Right cardiac atrium (tissue), 5 donors: Measurements from ENCODE around the gene NOP10. TPM values are rescaled to one million over a fixed set of nuclear protein-coding genes. Genes with fewer than 3 reads are reported as not detected.

Source experiments
- ATAC-seq, 2 donors: fragments of 200-7000 bp; cut with Tn5 transposase; one replicate each; pipeline versions ENCODE4 v1.8.0 to v1.9.1; 2020; ENCODE audit warnings: moderate library complexity in 2 of 2, mild to moderate bottlenecking in 1 of 2
- DNase-seq, 3 donors: peaks; one replicate each; pipeline ENCODE4 v3.0.0-alpha.2; 2020
- H3K27ac ChIP-seq: one replicate; pipeline ENCODE4 v1.5.1; 2013; ENCODE audit warnings: mild to moderate bottlenecking, low read length, control low read depth, moderate library complexity
- H3K27me3 ChIP-seq: one replicate; pipeline ENCODE4 v1.6.1; 2013; ENCODE audit not compliant: control insufficient read depth, insufficient read depth
- H3K4me1 ChIP-seq: one replicate; pipeline ENCODE4 v1.6.1; 2013; ENCODE audit warnings: low read length; ENCODE audit not compliant: control insufficient read depth, insufficient read depth
- H3K4me3 ChIP-seq: one replicate; pipeline ENCODE4 v1.5.1; 2013; ENCODE audit warnings: low read length, control low read depth
- H3K9me3 ChIP-seq: one replicate; pipeline ENCODE4 v1.6.1; 2013; ENCODE audit warnings: low read length; ENCODE audit not compliant: control insufficient read depth
- WGBS: extraction: QIAGEN DNeasy Blood & Tissue Kit; methylation state at CpG from one replicate; pipeline ENCODE4 v1.1.7; 2013; 5-methylcytosine and 5-hydroxymethylcytosine counted together
- intact Hi-C, 4 donors: fragments of 100-400 bp; cut with DNase I; formaldehyde crosslinking; loops; one replicate each; pipeline versions ENCODE4 v1.11.0 to v1.14.0; 2022 to 2023
- polyA plus RNA-seq: library from polyadenylated mRNA; stranded (reverse); fragments of 200-250 nt; gene quantifications from one replicate; pipeline ENCODE4 v1.2.3, GENCODE V29; 2013
- total RNA-seq, 4 donors: library from RNA; stranded (reverse); fragmentation: NEBNext Ultra II Directional; extraction: Animal tissue kit (Norgen Biotek cat#: 25700); gene quantifications; one replicate each; pipeline ENCODE4 v1.2.1, GENCODE V29; 2021
- donor health status: healthy with polysubstance abuse.
- donor health status: DM: no; HTN: yes; CAD: no.
- donor health status: DM: no; HTN: no; CAD: no.
- donor health status: DM: no; HTN: yes; CAD: no; lungs with severe emphysema.
- donor health status: DM: yes; HTN: yes; CAD: no.

NOP10 gene
- total and polyA plus RNA-seq, 5 donors, result 87.2 to 206 (median 109) TPM

DNA sequence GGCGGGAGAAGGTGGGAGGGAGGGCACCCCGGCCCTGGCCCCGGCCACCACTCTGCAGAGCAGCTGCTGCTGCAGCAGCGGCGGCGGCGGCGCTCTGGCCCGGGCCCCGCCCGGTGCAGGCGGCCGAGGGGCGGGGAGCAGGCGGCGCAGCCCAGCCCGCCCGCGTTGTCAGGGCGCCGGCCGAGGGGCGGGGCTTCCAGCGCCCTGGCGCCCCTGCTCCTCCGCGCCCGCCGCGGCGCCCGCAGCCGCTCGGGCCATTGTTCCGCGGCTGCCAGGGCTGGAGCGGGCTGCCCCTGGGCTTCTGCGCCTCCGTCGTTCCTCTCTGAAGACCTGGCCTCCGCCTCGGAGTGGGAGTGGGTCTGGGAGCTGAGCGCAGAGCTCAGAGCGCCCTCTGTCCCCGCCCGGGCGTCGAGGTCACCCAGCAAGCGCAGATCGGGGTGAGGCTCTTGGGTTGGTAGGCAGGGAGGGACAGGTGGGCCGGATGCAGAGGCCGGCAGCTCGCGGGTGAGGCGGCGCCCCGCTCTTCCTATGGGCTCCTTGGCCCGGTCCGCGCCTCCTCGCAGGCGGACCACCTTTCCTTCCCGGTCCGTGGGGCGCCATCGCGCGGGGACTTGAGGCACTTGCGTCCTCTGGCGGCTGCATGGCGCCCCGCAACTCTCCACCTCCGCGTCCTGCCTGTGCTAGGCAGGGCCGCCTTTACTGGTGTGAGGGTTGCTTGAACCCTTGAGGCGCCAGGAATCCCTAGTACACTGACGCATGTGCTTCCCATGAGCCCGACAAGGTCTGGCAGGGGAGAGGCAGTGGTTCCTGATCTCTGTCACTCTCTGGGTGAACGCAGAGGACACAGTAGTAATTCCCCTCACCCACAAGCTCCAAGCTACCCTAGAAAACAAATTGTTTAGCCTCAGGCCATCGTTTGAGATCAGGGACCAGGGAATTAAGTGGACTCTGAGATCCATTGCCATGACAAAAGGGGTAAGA is 24.5 kb upstream of the NOP10 start, which contains the start of gene LPCAT4:
Gene LPCAT4, minus strand, starts transcription at position 96 of the 981 bp plus-strand sequence. CDS start 96 bp downstream, outside the sequence.
- Histone ChIP-seq H3K9me3 (no peaks in the 10 kb centered on the region), H3K27me3 (no peaks in the 10 kb centered on the region), H3K27ac (peak within 1 kb of the TSS; percentile 88), H3K4me3 (peak within 1 kb of the TSS; percentile 54), H3K4me1 (peaks cover 3% of the 10 kb centered on the region)
- ATAC-seq (peak; percentile 93 to 96), DNase-seq (peak; percentile 91 to 96 (median 95))
- intact Hi-C loops, result loop anchor here in 2 of 4 donors (5.0 to 10.0 kb wide), 2 partner anchors 123 to 125 kb away; no protein-coding TSS in a partner anchor
- WGBS, result under 1% methylated on average over 80 of the region's 80 CpGs

DNA sequence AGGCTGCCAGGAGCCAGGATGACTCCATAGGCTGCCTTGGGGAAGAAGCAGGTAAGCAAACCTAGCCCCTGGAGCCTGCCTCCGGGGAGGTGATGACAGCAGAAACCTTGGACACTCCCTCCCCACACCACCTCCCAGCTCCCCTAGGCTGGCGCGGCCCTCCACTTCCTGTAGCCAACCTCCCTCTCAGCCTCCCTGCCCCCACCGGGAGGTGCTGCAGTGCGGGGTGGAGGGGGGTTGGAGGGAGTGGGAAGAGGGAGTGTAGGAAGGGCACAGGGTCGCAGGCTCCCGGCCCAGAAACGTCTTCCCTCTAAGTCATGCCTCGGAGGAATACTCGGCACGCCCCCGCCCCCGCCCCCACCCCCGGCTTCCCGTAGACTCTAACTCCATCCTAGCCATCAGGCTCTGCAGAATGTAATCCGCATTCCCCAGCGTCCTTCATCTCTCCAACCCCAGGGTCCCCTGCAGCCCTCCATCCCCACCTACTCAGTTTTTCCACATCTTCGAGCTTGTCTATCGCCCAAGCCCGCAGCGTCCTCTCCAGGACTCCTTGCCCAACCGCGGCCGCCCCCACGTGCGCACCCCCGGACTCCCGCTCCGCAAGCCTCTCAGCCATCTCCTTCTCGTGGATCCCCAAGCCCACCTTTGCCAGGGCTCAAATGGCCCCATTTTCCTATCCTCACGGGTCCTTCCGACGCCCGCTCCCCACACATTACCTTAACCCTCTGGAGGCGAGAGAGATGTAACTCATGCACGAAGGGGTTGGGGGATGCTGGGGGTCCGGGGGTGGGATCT is 23.5 kb upstream of the NOP10 start:
- peak; percentile 74 to 89 (median 89) for DNase-seq
- H3K9me3 ChIP-seq, result no peaks in the 10 kb centered on the region
- H3K4me3 ChIP-seq, result peak overlapping the region; percentile 54
- H3K27ac ChIP-seq, result peak overlapping the region; percentile 43
- under 1% methylated on average over 37 of the region's 37 CpGs for whole genome bisulfite sequencing
- H3K4me1 ChIP-seq, result peaks cover 3% of the 10 kb centered on the region
- no peaks in the 10 kb centered on the region for H3K27me3 ChIP-seq
- peak; percentile 67 to 72 for ATAC-seq
- intact Hi-C loops, result loop anchor here in 2 of 4 donors (5.0 to 10.0 kb wide), 2 partner anchors 122 to 124 kb away; no protein-coding TSS in a partner anchor

DNA sequence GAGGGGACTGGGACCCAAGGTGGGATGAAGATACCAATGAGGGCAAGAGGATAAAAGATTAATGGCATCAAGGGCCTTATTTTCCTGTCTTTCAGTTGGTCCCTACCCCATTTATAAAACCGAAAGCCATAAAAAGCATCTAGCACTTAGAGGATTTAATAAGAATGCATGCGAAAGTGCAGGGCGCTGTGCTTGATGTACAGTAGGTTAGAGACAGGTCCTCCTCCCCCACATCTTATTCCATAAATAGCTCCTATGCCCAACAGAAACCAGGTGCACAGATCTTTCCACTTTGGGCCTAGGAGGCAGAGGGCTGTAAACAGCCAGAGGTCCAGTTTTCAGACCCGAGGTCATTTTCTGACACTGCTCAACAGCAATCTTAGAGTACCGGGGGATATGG is 22.9 kb upstream of the NOP10 start:
- ATAC-seq (no peak), DNase-seq (no peak)
- 32% methylated on average over 5 of the region's 5 CpGs for WGBS
- H3K27me3 ChIP-seq, result no peaks in the 10 kb centered on the region
- no peaks in the 10 kb centered on the region for H3K9me3 ChIP-seq
- peaks cover 3% of the 10 kb centered on the region for H3K4me1 ChIP-seq
- peak overlapping the region; percentile 43 for H3K27ac ChIP-seq
- H3K4me3 ChIP-seq, result peak overlapping the region; percentile 54
- intact Hi-C loops, result loop anchor here in 2 of 4 donors (5.0 to 10.0 kb wide), 2 partner anchors 121 to 124 kb away; no protein-coding TSS in a partner anchor

DNA sequence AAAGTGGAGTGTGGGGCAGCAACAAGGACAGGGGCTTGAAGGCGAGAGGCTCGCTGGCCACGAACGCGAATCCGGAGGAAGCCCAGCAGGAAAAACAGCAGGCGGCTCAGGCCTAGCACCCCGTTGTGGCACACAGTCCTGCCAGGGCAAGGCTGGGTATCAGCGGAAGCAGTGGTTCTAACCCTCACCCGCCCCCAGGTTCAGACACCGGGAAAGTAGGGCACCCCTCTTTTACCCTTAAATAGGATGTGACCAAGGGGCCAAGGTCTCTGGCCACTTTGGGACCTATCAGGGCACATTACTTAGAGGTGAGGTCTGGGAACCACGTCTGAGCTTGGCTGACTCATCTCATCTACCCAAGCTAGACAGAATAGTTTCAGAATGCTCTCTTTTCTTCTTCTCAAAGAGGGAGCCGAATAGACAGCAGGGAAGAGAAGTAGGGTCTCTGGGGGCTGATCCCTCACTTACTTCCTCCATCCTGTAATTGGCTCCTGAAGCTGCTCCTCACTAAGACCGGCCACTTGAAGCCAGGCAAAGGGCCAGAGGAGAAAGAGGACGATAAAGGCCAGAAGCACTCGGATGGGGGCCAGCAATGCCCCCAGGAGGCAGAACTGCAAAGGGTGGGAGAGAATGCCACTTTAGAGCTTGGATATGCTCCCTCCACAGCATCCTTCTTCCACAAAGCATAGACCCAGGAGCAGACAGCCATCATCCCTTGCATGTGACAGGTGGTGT is 22.3 kb upstream of the NOP10 start:
- Histone ChIP-seq H3K4me3 (no peak overlapping the region), H3K4me1 (peaks cover 3% of the 10 kb centered on the region), H3K27ac (peak overlapping the region; percentile 21), H3K9me3 (no peaks in the 10 kb centered on the region), H3K27me3 (no peaks in the 10 kb centered on the region)
- intact Hi-C loops, result loop anchor here in 2 of 4 donors (5.0 to 10.0 kb wide), 2 partner anchors 120 to 123 kb away; no protein-coding TSS in a partner anchor
- 72% methylated on average over 16 of the region's 16 CpGs for WGBS
- no peak for ATAC-seq
- peak in 1 of 3 donors; percentile 68 for DNase-seq

DNA sequence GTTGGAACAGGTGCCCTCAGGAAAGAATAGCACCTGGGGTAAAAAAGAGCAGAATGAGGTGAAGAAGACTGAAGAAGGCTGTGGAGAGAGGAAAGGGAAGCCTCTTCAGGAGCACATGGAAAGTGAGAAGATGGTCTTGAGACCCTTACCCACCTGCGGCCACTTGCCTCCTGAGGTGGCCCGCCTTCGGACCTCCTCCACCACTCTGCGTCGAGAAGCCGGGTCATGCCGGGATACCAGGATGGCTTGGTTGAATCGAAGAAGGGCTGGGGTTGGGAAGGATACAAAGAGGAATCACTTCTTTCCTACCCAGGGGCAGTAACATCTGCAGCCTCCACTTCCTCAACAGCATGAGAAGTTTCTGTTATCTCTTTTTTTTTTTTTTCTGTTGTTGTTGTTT is 21.1 kb upstream of the NOP10 start:
- peaks cover 3% of the 10 kb centered on the region for H3K4me1 ChIP-seq
- ATAC-seq, result no peak
- H3K27me3 ChIP-seq, result no peaks in the 10 kb centered on the region
- H3K27ac ChIP-seq, result no peak overlapping the region
- intact Hi-C loops, result loop anchor here in 1 of 4 donors (10.0 kb wide), 1 partner anchor 119 kb away; no protein-coding TSS in a partner anchor
- no peak for DNase-seq
- WGBS, result 92% methylated on average over 8 of the region's 8 CpGs
- no peak overlapping the region for H3K4me3 ChIP-seq
- H3K9me3 ChIP-seq, result no peaks in the 10 kb centered on the region

DNA sequence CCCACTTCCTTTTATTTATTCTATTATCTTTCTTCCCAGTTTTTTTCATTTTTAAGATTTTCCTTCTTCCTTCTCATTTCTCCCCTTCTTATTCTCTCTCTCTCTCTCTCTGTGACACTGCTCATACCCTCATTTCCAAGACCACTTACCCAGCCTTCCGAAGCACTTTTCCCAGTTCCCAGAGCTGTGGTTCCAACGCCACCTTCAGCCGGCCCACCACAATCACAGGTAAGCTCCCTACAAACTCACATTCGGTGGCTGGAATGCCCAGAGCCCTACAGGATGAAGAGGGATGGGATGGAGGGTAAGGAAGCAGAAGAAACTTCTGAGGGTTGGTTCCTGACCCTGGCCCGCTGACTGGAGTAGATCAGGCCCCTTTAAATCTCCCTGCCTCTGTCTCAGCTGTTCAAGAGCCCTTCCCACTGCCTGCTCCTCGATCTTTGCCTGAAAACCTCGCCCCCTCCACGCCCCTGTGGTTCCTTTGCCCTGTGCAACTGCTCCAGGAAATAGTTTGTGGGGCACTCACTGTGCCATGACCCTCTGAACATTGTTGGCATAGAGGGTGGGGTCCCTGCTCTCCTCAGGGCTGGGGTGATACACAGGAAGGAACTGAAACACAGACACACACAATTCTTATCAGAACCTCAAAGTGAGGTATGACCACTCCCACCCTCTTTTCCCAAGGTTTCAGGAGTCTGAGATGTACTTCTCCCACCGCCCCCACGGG is 19.3 kb upstream of the NOP10 start:
- Histone ChIP-seq H3K4me1 (peaks cover 3% of the 10 kb centered on the region), H3K27ac (no peak overlapping the region), H3K4me3 (no peak overlapping the region), H3K9me3 (no peaks in the 10 kb centered on the region), H3K27me3 (no peaks in the 10 kb centered on the region)
- 80% methylated on average over 10 of the region's 10 CpGs for WGBS
- peak in 1 of 3 donors; percentile 35 for DNase-seq
- intact Hi-C loops, result loop anchor here in 1 of 4 donors (10.0 kb wide), 1 partner anchor 117 kb away; no protein-coding TSS in a partner anchor
- ATAC-seq, result peak in 1 of 2 donors; percentile 58

DNA sequence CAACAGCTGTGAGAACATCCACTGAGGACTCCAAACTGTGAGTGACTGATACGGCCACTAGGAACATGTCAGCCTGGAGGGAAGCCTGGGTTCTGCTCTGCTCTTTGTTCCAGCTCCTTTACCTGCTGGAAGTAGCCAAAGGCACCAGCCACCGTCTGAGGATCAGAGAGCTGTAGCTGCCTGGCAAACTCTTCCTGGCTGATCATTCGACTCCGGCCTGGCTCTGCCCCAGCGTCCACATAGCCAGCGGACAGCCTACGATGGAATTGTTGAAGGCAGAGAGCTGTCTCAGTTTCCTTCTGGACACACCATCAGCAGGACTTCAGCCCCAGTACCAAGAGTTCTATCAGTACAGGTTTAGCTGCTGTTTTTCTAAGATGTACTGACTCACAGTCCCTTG is 18.3 kb upstream of the NOP10 start:
- H3K27ac ChIP-seq, result no peak overlapping the region
- H3K9me3 ChIP-seq, result no peaks in the 10 kb centered on the region
- DNase-seq, result no peak
- ATAC-seq, result no peak
- intact Hi-C loops, result loop anchor here in 1 of 4 donors (10.0 kb wide), 1 partner anchor 116 kb away; no protein-coding TSS in a partner anchor
- 84% methylated on average over 7 of the region's 7 CpGs for WGBS
- H3K4me3 ChIP-seq, result no peak overlapping the region
- H3K4me1 ChIP-seq, result peaks cover 3% of the 10 kb centered on the region
- no peaks in the 10 kb centered on the region for H3K27me3 ChIP-seq

DNA sequence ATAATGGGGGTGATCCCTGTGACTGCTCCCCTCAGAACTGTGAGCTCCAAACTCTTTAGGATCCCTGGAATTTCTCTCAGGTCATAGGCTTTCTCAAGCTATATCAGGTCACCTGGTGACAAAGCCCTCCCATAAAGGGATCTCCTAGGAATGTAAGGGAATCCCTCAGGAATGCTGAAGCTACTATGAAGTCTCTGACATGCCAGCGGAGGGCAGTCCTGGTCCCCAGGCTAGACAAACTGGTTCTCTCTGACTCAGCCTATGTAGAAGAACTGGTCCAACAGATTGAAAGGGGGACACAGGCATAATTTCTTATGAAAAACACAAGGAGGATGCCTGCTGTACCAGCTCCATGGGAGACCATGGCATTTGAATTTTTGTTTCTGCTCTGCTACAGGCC is 17.4 kb upstream of the NOP10 start:
- WGBS, result 89% methylated on average over 1 of the region's 1 CpG
- H3K27ac ChIP-seq, result no peak overlapping the region
- no peak for DNase-seq
- no peaks in the 10 kb centered on the region for H3K9me3 ChIP-seq
- H3K4me3 ChIP-seq, result no peak overlapping the region
- no peaks in the 10 kb centered on the region for H3K27me3 ChIP-seq
- intact Hi-C loops, result loop anchor here in 1 of 4 donors (10.0 kb wide), 1 partner anchor 115 kb away; no protein-coding TSS in a partner anchor
- peaks cover 3% of the 10 kb centered on the region for H3K4me1 ChIP-seq
- ATAC-seq, result no peak

DNA sequence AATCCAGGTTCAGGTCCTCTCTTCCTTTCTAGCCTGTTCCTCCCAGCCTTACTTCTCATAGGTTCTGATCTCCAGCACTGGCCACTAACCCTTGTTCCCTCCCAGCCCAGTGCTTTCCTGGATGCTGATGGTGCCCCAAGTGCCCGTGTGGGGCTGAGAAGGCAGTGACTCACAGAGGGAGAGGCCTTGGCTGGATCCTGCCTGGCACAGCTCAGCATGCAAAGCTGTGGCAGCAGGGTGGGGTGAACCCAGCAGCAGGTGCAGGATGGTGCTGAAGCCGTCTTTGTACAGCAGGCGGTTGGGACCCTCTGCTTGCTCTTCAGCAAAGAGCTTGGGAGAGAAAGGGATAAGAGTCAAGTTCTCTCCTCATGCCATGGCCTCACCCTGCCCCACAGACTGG is 16.5 kb upstream of the NOP10 start:
- H3K4me3 ChIP-seq, result no peak overlapping the region
- 88% methylated on average over 3 of the region's 3 CpGs for whole genome bisulfite sequencing
- intact Hi-C loops, result loop anchor here in 1 of 4 donors (10.0 kb wide), 1 partner anchor 225 kb away; the partner anchor contains the start of gene GOLGA8B

More for the DNA sequence above, 16.5 kb upstream of the NOP10 start:
- Histone ChIP-seq H3K27ac (no peak overlapping the region), H3K9me3 (no peaks in the 10 kb centered on the region), H3K4me1 (no peaks in the 10 kb centered on the region), H3K27me3 (no peaks in the 10 kb centered on the region)
- DNase-seq (no peak), ATAC-seq (no peak)
